LNCaP clone FGC (cell line): ENCODE data around the gene UBA3.

Experiments
- DNase-seq: peaks from one replicate; pipeline ENCODE4 v3.0.0-alpha.2; 2011; ENCODE audit warnings: low read depth
- H3K4me3 ChIP-seq: 2 replicates; pipeline ENCODE4 v1.5.1; 2011; ENCODE audit warnings: mild to moderate bottlenecking, low read depth, low read length, control low read depth
- CTCF ChIP-seq: IDR thresholded peaks from 2 replicates; pipeline ENCODE4 v1.5.1; 2012; ENCODE audit warnings: mild to moderate bottlenecking; ENCODE audit not compliant: control insufficient read depth, insufficient read depth; ENCODE audit errors: extremely low read depth

Gene UBA3

DNA sequence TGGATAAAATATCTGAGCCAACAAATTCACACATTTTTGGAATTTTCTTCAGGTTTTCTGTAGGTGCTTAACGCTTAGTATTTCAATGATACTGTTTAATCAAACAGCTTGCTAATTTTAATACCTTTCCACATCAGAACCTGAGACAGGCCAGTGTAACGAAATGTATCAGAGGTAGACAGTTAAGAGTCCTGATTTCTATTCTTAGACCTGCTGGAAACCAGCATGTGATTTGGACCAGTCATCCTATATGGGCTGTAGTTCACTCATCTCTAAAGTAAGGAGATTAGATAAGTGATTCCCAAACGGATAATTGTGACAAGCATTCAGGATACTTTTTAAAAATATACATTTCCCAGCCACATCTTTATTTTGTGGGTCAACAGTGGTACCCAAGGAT, 23.0 kb upstream of the UBA3 start:
- H3K4me3 ChIP-seq: no peak overlapping the region
- TF ChIP-seq CTCF: no peak
- no peak for DNase-seq

GRCh38 chr3:69102384-69102783, 22.2 kb upstream of the UBA3 start:
- DNase-seq: no peak
- no peak overlapping the region for H3K4me3 ChIP-seq
- TF ChIP-seq CTCF: no peak

DNA sequence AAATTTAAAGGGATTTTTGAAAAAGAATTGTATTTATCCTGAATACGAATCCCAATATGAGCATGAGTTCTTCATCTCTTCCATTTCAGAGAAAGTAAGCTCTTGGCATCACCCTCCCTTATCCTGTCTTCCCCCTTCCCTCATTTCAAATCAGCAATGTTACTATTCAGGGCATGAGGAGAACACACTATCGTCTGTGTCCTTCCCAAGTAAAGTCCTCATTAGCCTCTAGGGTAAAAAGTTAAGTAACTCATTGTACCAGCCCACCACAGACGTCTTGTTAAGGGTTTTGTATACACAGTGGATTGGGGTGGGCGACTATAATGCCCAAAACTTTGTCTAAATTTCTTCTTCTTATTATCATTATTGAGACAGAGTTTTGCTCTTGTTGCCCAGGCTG, 19.4 kb upstream of the UBA3 start:
- H3K4me3 ChIP-seq: no peak overlapping the region
- no peak for TF ChIP-seq CTCF
- no peak for DNase-seq

DNA sequence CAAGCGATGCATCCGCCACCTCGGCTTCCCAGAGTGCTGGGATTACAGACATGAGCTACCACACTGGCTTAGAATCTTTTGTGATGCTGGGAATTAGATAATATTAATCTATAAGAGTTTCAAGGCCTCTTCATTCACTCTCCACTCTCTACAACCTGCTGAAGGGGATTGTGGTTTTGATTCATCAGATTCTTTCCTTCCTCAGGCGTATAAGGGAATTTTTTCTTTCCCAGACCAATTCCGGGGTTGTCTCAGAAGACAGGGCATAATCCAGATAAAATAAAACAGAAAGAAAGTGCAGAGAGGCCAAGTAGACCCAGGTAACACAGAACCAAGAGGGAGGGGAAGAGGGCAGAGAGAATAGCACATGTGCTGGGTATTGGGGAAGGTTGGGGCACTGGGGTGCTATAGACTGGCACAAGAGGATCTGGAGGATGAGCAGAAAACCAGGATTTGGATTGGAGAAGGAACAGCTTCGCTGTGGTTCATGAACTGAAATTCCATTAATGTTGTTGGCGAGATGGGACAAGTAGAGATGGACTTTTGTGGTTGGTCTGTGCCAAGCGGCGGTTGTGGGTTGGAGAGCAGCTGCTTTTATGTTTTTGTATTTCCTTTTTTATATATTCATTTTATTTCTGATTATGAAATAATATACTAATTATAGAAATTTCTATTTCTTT, 17.4 kb upstream of the UBA3 start:
- TF ChIP-seq CTCF: no peak
- no peak for DNase-seq
- no peak overlapping the region for H3K4me3 ChIP-seq

- TF ChIP-seq CTCF: no peak
- no peak for DNase-seq
- no peak overlapping the region for H3K4me3 ChIP-seq
Observed at GRCh38 chr3:69096299-69096698, 16.1 kb upstream of the UBA3 start.

DNA sequence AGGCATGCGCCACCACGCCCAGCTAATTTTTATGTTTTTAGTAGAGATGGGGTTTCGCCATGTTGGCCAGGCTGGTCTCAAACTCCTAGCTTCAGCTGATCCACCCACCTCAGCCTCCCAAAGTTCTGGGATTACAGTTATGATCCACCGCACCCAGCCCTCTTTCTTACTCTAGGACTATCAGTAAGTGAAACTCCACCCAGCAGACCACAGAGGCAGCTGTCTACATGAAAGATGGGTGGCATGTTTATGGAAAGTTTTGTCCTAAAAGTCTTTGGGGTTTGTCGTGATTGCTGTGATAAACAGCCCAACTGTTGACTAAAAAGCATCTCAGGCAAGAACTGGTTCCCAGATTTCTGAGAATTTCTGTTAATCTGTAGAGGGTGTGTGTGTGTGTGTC, 15.5 kb upstream of the UBA3 start:
- no peak for DNase-seq
- no peak for TF ChIP-seq CTCF

More for the DNA sequence above, 15.5 kb upstream of the UBA3 start:
- no peak overlapping the region for H3K4me3 ChIP-seq
